HG03175 (cell line): ENCODE data around the gene ORAI3.

Source experiments
- ATAC-seq: cut with Tn5 transposase; IDR thresholded peaks from one replicate; pipeline ENCODE4 v1.9.1; 2021; ENCODE audit warnings: mild to moderate bottlenecking, moderate library complexity; ENCODE audit not compliant: unreplicated experiment

The ORAI3 gene

GRCh38 chr16:30946671-30947540 is 2.0 kb upstream of the ORAI3 start:
- ATAC-seq, result no peak

DNA sequence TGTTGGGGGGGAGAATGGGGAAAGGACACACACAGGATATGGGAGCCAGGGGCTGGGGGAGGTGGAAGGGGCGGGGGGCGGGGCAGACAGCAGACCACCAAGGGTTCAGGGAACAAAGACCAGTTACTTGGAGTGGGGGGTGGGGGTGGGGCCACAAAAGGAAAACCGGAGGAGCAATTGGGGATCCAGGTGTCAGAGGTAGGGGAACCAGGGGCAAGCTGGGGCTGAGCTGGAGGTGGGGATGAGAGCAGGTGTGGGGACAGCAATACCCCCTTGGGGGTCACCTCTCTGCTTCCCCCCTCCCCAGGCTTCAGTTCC is 1.4 kb upstream of the ORAI3 start:
- no peak for ATAC-seq

GRCh38 chr16:30947859-30948666 is 805 bp upstream of the ORAI3 start:
- ATAC-seq, result peak; percentile 12

- no peak for ATAC-seq
Measured at GRCh38 chr16:30949650-30950515, 1.0 kb downstream of the ORAI3 start.

- no peak for ATAC-seq
Measured at GRCh38 chr16:30950516-30951065, 1.7 kb downstream of the ORAI3 start.

DNA sequence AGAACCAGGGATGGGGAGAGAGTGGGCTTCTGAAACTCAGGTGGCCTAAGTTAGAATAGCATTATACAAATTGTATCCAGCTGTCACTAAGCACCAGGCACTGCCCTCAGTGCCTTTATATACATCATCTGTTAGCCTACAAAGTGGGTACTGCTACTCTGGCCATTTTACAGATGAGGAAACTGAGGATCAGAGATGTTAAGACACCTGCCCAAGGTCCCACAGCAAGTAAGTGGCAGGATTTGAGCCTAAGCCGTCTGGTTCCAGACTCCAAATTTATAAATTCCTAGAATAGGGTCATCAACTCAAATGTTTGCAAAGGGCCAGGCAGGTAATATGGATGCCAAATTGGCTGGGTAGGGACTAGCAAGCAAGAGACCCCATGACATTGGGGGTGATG is 2.3 kb downstream of the ORAI3 start:
- ATAC-seq, result no peak

- ATAC-seq, result no peak
Measured at GRCh38 chr16:30951750-30952149, 2.9 kb downstream of the ORAI3 start.

GRCh38 chr16:30953111-30953510 is 4.2 kb downstream of the ORAI3 start:
- ATAC-seq, result no peak

GRCh38 chr16:30953511-30954124 is 4.8 kb downstream of the ORAI3 start:
- ATAC-seq, result no peak

DNA sequence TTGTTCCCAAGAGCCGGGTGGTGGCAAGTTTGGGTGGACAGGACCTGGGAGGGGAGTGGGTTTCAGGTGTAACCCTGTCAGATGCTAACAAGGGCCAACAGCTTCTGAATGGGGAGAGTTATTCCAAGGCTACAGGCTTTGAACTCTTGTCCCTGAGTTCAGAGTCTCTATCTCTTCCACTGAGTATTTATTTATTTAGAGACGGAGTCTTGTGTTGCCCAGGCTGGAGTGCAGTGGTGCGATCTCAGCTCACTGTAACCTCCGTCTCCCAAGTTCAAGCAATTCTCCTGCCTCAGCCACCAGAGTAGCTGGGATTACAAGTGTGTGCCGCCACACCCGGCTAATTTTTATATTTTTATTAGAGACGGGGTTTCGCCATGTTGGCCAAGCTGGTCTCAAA is 6.1 kb downstream of the ORAI3 start:
- no peak for ATAC-seq

DNA sequence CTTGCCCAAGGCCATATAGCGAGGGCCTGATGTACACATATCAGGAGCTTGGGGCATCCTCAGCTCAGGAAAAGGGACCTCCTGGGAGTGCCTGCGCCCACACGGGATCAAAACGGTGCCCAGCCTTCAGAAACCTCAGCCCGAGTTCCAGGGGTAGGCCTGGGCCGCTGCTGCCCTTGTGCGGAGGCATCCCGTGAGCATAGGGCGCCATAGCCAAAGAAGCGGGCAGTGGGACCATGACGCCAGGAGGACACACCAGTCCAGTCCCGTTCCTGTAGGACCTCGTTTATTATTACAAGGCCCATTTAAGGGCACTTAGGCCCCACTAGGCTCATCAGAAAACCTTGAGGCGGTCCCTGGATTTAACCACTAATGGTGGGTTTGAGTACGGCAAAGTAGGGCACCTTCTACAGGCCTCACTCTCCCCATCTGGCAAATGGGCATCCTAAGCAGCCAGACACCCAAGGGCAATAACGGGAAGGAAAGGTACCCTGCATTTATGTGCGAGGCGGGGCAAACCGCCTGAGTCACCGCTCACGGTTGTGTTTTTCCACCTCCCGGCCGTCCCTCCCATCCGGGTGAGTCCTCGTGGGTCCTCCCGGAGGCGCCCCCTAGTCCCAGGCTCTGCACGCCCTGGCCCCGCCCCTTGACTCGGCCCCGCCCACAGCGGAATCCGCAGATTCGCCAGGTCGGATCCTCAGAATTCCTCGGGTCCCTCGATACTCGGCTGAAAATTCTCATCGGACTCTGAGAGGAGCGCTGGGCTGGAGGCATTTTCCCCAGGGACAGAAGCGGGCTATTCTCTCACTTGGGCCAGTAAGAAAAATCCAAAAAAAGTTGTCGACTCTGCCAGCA is 8.0 kb downstream of the ORAI3 start:
- ATAC-seq, result peak; percentile 44

DNA sequence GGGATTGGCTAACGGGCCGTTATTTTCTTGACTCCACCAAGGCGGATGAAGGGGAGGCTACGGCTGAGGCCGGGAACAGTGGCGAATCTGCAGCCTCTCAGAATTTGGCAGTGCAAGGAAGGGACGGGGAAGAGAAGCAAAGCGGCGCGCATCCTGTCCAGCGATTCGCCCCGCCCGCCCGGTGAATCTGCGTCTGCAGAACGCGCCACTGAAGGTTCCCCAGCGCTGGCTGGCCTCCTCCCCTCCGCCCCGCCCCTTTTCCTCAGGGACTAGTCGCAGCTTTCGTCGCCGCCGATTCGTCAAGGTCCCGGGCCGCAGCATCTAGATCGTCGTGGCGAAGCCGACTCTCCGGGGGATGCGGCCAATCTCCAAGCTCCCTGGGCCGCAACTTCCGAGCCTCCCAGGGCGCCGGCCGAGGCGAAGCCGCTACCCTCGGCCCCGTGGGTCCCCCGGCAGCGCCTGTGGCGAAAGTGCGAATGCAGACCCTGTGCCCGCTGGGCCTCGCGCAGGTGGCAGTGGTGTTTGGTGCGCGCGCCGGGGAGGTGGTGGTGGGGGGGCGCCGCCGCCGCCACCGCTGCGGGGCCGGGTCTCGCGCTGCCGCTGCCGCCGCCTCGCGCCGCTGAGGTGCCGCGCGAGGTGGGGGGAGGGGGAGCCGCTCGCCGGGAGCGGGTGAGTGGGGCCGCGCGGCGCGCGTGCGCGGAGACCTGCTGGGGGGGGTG is 8.7 kb downstream of the ORAI3 start, which contains the start of gene SETD1A:
Gene SETD1A (plus strand): TSS at position 299 of the 719 bp plus-strand sequence. CDS start 978 bp downstream, outside the sequence.
- ATAC-seq, result peak; percentile 81

DNA sequence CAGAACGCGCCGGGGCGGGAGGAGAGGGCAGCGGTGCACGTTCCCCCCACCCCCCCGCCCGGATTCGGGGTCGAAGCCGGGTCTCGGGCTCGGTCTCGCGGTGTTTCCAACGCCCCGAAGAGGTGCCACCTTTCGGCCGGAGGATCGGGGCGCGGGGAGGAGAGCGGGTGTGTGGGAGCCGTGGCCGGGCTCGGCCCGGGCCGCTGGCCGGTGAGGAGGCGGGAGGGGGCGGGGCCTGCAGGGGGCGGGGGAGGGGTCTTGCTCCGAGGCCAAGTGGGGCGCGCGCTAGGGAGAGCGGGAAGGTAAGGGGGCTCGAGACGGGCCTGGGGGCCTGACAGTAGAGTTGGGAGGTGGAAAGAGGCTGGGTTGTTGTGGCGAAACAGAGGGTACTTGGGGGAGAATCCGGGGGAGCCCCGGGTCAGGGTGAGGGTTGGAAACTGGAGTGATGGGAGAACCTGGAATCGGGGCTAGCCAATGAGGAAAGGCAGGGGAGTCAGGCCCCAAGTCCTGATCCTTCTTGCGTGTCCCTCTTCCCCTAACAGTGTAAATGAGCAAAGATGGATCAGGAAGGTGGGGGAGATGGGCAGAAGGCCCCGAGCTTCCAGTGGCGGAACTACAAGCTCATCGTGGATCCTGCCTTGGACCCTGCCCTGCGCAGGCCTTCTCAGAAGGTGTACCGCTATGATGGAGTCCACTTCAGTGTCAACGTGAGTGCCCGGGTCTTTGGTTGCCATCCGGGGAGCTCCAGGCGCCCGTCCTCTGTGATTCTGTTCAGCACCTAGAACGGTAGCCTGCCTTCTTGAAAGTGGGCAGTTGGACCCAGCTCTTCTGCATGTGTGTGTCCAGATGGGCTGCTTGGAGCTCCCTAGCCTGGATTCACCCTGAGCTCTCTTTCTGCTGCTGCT is 9.6 kb downstream of the ORAI3 start:
- ATAC-seq, result peak; percentile 31

GRCh38 chr16:30961384-30961783 is 12.5 kb downstream of the ORAI3 start:
- ATAC-seq, result no peak

GRCh38 chr16:30963925-30964511 is 15.2 kb downstream of the ORAI3 start:
- ATAC-seq, result no peak

GRCh38 chr16:30964574-30965226 is 15.8 kb downstream of the ORAI3 start:
- ATAC-seq, result no peak

DNA sequence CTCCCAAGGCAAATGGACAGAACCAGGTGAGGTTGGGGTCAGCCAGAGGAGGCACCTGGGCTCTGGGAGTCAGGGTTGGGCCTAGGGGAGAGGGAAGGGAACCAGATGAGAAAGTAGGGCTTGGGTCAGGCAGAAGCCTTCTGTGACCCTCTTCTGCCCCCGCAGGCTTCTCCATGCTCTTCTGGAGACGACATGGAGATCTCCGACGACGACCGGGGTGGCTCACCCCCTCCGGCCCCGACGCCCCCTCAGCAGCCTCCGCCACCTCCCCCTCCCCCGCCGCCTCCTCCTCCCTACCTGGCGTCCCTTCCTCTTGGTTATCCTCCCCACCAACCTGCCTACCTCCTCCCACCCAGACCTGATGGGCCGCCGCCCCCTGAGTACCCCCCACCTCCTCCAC is 16.6 kb downstream of the ORAI3 start:
- no peak for ATAC-seq
